BLaER1 treated with 17β-estradiol and CSF1 and Interleukin-3, amounts not matched to agents 10 nM and 100 nM (cell line): ENCODE results near the gene GALNT15.

ENCODE experiments used
- H3K27ac ChIP-seq, 11 experiments: shearing (Covaris generic); formaldehyde crosslinking; 2 replicates each; pipeline ENCODE4 v1.8.1; 2022
- H3K27me3 ChIP-seq, 11 experiments: shearing (Covaris generic); formaldehyde crosslinking; 2 replicates each; pipeline ENCODE4 v1.8.1; 2022
- H3K36me3 ChIP-seq, 11 experiments: shearing (Covaris generic); formaldehyde crosslinking; 2 replicates each; pipeline ENCODE4 v1.8.1; 2022
- H3K4me1 ChIP-seq, 10 experiments: shearing (Covaris generic); formaldehyde crosslinking; 2 replicates each; pipeline ENCODE4 v1.8.1; 2022
- H3K4me2 ChIP-seq, 11 experiments: shearing (Covaris generic); formaldehyde crosslinking; 2 replicates each; pipeline ENCODE4 v1.8.1; 2022
- H3K4me3 ChIP-seq, 10 experiments: shearing (Covaris generic); formaldehyde crosslinking; 2 replicates each; pipeline ENCODE4 v1.8.1; 2022
- H3K9ac ChIP-seq, 11 experiments: shearing (Covaris generic); formaldehyde crosslinking; 2 replicates each; pipeline ENCODE4 v1.8.1; 2022
- H3K9me3 ChIP-seq, 11 experiments: shearing (Covaris generic); formaldehyde crosslinking; replicated peaks in 1 of 11; 2 replicates each; pipeline ENCODE4 v1.8.1; 2022
- H4K20me1 ChIP-seq, 11 experiments: shearing (Covaris generic); formaldehyde crosslinking; 2 replicates each; pipeline ENCODE4 v1.8.1; 2022
- Cebpa-rat ChIP-seq, 11 experiments: shearing (Covaris generic); IDR thresholded peaks; 2 replicates each; pipeline ENCODE4 v1.8.1; 2022

Gene GALNT15

DNA sequence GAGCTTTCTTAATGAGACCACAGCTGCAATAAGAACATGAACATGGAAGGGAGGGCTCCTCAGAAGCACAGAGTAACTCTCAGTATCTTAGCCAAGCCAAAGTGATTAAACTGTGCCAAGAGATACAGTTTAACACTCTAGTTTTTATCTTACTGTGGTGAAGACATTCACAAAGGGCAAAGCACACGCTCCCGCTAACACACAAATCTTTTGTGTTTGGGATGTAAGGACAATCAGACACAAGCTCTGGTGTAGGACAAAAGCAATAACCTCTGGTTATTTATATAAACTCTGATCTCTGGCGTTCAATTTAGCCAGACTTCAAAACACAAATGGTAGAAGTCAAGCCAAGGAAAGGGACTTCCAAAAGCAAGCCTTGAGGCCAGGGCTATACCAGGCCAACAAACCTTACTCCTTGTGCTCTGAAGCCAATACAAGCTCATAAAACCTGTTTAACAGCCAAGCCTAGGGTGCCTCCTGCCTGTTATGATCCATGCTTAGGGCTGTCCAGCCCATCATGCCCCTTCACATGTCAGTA is 62.4 kb downstream of the GALNT15 start:
- Histone ChIP-seq H4K20me1 (no peaks in the 10 kb centered on the region), H3K9me3 (no peaks in the 10 kb centered on the region), H3K4me3 (no peak overlapping the region), H3K9ac (no peak overlapping the region), H3K27ac (no peak overlapping the region), H3K36me3 (no peaks in the 10 kb centered on the region), H3K4me2 (no peak overlapping the region), H3K4me1 (peaks cover 0 to 43% (median 4%) of the 10 kb centered on the region in 10 experiments; a peak in 8 of 20 replicates), H3K27me3 (no peaks in the 10 kb centered on the region)
- no peak for TF ChIP-seq Cebpa-rat (IDR thresholded peaks at IDR 0.05)

DNA sequence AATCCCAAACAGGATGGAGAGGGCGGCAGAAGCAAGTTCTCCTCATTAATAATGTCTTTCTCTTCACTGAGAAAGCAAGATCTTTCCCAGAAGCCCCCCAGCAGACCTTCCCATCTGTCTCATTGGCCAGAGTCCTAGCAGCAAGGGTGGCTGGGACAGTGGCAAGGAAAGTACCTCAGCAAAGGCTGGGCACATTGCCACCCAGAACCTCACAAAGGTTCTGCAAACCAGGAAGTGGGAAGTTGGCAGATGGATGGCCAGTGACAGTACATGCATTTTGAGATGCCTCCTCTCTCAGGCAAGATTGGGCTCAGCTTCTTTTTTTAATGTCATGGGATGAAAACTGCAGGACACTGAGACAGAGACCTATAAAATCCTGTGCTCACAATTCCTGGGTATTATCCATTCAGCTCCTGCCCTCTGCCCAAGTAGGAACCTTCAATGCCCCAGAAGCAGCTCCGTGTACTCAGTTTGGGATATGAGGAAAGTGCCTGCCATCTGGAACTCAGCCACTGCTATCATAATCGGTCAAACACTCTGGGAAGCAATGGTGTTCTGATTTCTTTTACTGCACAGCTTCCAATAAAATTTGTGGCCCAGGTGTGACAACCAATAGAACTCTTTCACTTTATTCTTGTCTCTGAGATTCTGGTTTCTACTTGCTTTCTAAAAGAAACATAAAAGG is 64.7 kb downstream of the GALNT15 start:
- no peak for TF ChIP-seq Cebpa-rat (IDR thresholded peaks at IDR 0.05)
- no peaks in the 10 kb centered on the region for H3K9me3 ChIP-seq

DNA sequence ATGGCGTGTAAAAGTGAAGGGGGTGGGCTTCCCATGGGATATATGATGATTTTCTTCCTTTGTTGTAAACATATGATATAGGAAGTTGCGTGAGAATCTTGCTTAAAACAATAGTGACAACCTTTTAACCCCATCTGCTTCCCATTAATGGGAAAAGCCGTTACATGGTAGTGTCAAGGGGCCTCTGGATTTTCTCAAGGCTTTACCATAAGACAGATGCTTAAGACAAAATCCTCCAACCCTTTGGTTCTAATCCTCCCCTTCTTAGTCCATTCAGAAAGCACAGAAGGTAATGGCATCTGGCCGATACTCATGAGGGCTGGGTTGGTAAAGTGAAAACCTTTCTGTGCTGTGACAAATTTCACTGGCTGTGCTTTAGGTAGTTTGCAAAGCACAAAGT is 65.3 kb downstream of the GALNT15 start:
- no peaks in the 10 kb centered on the region for H3K36me3 ChIP-seq
- no peak for TF ChIP-seq Cebpa-rat (IDR thresholded peaks at IDR 0.05)
- H3K4me2 ChIP-seq, result peak overlapping the region in 5 of 11 experiments; percentile 11 to 79 (median 63); a peak in 8 of 22 replicates
- no peaks in the 10 kb centered on the region for H3K9me3 ChIP-seq
- H3K9ac ChIP-seq, result no peak overlapping the region
- peaks cover 7 to 41% (median 15%) of the 10 kb centered on the region in 10 experiments; a peak in 15 of 20 replicates for H3K4me1 ChIP-seq
- no peak overlapping the region for H3K4me3 ChIP-seq
- H3K27ac ChIP-seq, result peak overlapping the region in 2 of 11 experiments; percentile 42 to 51; a peak in 5 of 22 replicates
- H4K20me1 ChIP-seq, result no peaks in the 10 kb centered on the region
- H3K27me3 ChIP-seq, result no peaks in the 10 kb centered on the region

More for the DNA sequence above, 64.7 kb downstream of the GALNT15 start:
- H3K4me2 ChIP-seq, result peak overlapping the region in 5 of 11 experiments; percentile 11 to 79 (median 63); a peak in 8 of 22 replicates
- peak overlapping the region in 1 of 11 experiments; percentile 51; a peak in 1 of 22 replicates for H3K27ac ChIP-seq
- H3K4me1 ChIP-seq, result peaks cover 3 to 37% (median 13%) of the 10 kb centered on the region in 10 experiments; a peak in 15 of 20 replicates
- no peaks in the 10 kb centered on the region for H4K20me1 ChIP-seq
- H3K27me3 ChIP-seq, result no peaks in the 10 kb centered on the region
- no peaks in the 10 kb centered on the region for H3K36me3 ChIP-seq
- H3K4me3 ChIP-seq, result no peak overlapping the region
- no peak overlapping the region for H3K9ac ChIP-seq

- H3K27me3 ChIP-seq, result no peaks in the 10 kb centered on the region
- peaks cover 7 to 41% (median 15%) of the 10 kb centered on the region in 10 experiments; a peak in 15 of 20 replicates for H3K4me1 ChIP-seq
- H3K9ac ChIP-seq, result no peak overlapping the region; a peak in 1 of 22 replicates
- H3K36me3 ChIP-seq, result no peaks in the 10 kb centered on the region
- H3K4me2 ChIP-seq, result peak overlapping the region in 6 of 11 experiments; percentile 5 to 79 (median 52); a peak in 9 of 22 replicates
- TF ChIP-seq Cebpa-rat (IDR thresholded peaks at IDR 0.05), result no peak
- peak overlapping the region in 4 of 11 experiments; percentile 1 to 53 (median 42); a peak in 6 of 22 replicates for H3K27ac ChIP-seq
- H4K20me1 ChIP-seq, result no peaks in the 10 kb centered on the region
- H3K4me3 ChIP-seq, result no peak overlapping the region
- no peaks in the 10 kb centered on the region for H3K9me3 ChIP-seq
Measured at GRCh38 chr3:16240229-16241023, 65.9 kb downstream of the GALNT15 start.

DNA sequence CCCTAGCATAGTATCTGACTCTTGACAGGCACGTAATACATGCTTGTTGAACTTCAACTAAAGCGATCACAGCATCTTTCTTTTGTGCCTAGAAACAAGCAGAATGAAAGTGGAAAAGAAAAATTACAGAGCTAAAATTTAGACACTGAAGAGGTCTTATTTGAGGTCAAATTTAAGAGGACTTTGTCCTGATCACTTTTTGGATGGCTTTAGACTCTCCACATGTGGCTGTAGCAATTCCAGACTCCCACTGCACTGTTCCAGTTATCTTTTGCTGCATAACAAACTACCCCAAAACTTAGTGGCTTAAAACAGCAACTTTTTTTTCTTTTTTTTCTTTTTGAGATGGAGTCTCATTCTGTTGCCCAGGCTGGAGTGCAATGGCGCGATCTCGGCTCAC is 66.7 kb downstream of the GALNT15 start:
- Histone ChIP-seq H3K4me3 (no peak overlapping the region), H4K20me1 (no peaks in the 10 kb centered on the region), H3K4me1 (peaks cover 7 to 41% (median 16%) of the 10 kb centered on the region in 10 experiments; a peak in 15 of 20 replicates), H3K27ac (no peak overlapping the region), H3K4me2 (peak overlapping the region in 2 of 11 experiments; percentile 70 to 79; a peak in 3 of 22 replicates), H3K9ac (no peak overlapping the region), H3K27me3 (no peaks in the 10 kb centered on the region), H3K36me3 (no peaks in the 10 kb centered on the region), H3K9me3 (no peaks in the 10 kb centered on the region)
- no peak for TF ChIP-seq Cebpa-rat (IDR thresholded peaks at IDR 0.05)

DNA sequence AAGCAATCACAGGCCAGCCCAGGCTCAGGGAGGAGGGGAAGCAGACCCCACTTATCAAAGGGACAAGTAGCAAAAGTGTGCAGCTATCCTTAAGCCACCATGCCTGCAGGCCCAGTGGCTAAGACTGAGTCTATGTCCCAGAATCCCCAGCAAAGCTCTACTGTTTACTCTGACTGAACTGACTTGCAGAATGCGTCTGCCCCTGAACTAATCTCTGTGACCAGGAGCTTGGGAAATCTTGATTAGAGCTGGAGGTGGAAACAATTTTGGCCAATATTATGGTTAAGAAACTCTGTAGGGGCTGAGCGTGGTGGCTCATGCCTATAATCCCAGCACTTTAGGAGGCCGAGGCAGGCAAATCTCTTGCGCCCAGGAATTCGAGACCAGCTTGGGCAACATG is 67.7 kb downstream of the GALNT15 start:
- Histone ChIP-seq H3K36me3 (no peaks in the 10 kb centered on the region), H3K4me3 (no peak overlapping the region), H3K4me2 (no peak overlapping the region), H3K27me3 (no peaks in the 10 kb centered on the region), H3K9me3 (no peaks in the 10 kb centered on the region), H3K9ac (no peak overlapping the region), H3K27ac (no peak overlapping the region), H3K4me1 (peaks cover 7 to 41% (median 16%) of the 10 kb centered on the region in 10 experiments; a peak in 15 of 20 replicates), H4K20me1 (no peaks in the 10 kb centered on the region)
- TF ChIP-seq Cebpa-rat (IDR thresholded peaks at IDR 0.05), result no peak

DNA sequence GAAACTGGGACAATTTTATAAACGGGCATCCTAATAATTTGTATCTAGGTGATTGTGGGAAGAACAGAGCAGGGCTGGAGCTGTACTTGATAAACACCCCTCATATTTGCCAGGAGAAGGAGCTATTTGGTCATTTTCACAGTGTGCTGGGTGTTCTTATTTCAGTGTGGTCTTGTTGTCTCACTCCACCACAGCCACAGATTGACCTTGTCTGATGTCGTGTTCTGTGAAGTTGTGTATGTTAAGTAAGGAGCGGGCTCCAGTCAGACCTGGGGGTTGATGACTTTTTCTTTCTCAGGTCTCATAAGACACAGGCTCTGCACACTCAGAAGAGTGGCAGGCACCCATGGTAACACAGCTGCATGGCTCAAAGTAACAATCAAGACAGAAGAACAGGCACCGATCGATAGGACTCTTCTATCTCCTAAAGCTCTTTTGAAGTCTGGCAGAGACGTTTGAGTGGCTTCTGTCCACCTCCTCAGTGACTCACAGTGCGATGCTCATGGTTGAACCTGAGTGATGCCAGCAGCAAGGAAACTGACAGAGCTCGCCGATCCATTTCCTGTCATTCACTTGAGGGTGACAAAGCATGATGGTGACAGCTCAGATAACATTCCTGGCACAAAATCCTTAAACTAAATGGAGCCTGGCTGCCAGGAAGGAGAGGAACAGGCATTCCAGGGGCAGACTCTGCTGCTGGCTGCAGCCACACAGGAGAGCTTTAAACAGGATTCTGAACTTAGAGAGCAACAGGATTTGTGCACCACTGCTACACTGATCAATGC is 69.4 kb downstream of the GALNT15 start:
- Histone ChIP-seq H3K36me3 (no peaks in the 10 kb centered on the region), H3K4me1 (peaks cover 7 to 38% (median 18%) of the 10 kb centered on the region in 10 experiments; a peak in 15 of 20 replicates), H4K20me1 (no peaks in the 10 kb centered on the region), H3K4me3 (no peak overlapping the region), H3K9me3 (no peaks in the 10 kb centered on the region), H3K27me3 (no peaks in the 10 kb centered on the region), H3K4me2 (peak overlapping the region in 10 of 11 experiments; percentile 2 to 48 (median 20); a peak in 12 of 22 replicates), H3K9ac (no peak overlapping the region), H3K27ac (no peak overlapping the region)
- TF ChIP-seq Cebpa-rat (IDR thresholded peaks at IDR 0.05), result no peak

- Histone ChIP-seq H3K4me1 (peaks cover 7 to 21% (median 12%) of the 10 kb centered on the region in 10 experiments; a peak in 15 of 20 replicates), H3K9me3 (no peaks in the 10 kb centered on the region), H3K4me3 (no peak overlapping the region), H3K27me3 (no peaks in the 10 kb centered on the region), H3K4me2 (no peak overlapping the region), H3K9ac (no peak overlapping the region), H3K27ac (no peak overlapping the region), H3K36me3 (no peaks in the 10 kb centered on the region), H4K20me1 (no peaks in the 10 kb centered on the region)
- TF ChIP-seq Cebpa-rat (IDR thresholded peaks at IDR 0.05), result no peak
Measured at GRCh38 chr3:16245609-16246008, 71.1 kb downstream of the GALNT15 start.
